Choroid plexus epithelial cell (primary cell): ENCODE measurements around the gene RELN.

Experiments used
- DNase-seq: peaks from one replicate; pipeline ENCODE4 v3.0.0-alpha.2; 2010; ENCODE audit warnings: low read depth
- H3K4me3 ChIP-seq: 2 replicates; pipeline ENCODE4 v1.5.1; 2011; ENCODE audit warnings: low read depth, mild to moderate bottlenecking, control low read depth, low read length, moderate library complexity
- TF ChIP-seq, protein P1 (sequence below): conservative IDR thresholded peaks from 2 replicates; pipeline ENCODE4 v1.5.1; 2011; ENCODE audit warnings: low read depth, mild to moderate bottlenecking, control low read depth, inconsistent platforms, low read length, moderate library complexity

RELN gene

DNA sequence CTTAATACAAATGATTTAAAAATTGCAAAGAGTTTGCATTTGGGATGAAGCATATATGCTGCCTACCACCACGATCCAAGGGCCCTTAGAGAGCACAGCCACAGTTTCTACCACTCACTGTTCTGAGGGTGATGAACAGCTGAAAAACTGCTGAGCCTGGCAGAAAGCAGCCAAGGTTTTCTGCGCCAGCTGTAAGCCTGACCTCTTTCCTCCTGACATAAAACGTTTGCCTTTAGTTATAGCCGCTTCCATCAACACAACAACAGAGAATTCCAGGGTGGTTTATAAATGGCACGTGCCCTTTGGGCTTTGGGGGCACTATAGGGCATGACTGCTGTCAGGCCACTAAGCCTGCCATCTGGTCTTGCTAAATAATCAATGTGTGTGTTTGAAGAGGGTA, 222.8 kb downstream of the RELN start:
- TF ChIP-seq, protein P1, sequence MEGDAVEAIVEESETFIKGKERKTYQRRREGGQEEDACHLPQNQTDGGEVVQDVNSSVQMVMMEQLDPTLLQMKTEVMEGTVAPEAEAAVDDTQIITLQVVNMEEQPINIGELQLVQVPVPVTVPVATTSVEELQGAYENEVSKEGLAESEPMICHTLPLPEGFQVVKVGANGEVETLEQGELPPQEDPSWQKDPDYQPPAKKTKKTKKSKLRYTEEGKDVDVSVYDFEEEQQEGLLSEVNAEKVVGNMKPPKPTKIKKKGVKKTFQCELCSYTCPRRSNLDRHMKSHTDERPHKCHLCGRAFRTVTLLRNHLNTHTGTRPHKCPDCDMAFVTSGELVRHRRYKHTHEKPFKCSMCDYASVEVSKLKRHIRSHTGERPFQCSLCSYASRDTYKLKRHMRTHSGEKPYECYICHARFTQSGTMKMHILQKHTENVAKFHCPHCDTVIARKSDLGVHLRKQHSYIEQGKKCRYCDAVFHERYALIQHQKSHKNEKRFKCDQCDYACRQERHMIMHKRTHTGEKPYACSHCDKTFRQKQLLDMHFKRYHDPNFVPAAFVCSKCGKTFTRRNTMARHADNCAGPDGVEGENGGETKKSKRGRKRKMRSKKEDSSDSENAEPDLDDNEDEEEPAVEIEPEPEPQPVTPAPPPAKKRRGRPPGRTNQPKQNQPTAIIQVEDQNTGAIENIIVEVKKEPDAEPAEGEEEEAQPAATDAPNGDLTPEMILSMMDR: no peak
- DNase-seq: peak; percentile 1
- no peak overlapping the region for H3K4me3 ChIP-seq

DNA sequence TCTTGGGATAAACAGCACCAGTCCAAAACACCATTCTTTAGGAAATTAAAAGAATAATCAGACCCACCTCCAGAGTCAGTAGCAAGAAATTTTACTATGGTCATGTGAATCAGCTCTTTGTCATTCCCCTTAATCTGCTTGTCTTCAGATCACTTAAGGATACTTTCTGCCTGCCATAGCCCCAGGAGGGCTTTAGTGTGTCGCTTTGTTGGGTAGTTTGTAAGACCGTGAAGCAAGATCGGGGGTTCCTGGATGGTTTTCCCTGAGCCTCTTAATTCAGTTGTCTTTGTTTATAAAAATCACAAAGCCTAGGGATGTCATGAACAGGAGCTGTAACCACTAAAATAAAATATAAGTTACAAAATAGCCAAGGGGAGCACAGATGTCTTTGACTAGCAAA, 223.6 kb downstream of the RELN start:
- TF ChIP-seq, protein P1: no peak
- no peak for DNase-seq
- H3K4me3 ChIP-seq: no peak overlapping the region

DNA sequence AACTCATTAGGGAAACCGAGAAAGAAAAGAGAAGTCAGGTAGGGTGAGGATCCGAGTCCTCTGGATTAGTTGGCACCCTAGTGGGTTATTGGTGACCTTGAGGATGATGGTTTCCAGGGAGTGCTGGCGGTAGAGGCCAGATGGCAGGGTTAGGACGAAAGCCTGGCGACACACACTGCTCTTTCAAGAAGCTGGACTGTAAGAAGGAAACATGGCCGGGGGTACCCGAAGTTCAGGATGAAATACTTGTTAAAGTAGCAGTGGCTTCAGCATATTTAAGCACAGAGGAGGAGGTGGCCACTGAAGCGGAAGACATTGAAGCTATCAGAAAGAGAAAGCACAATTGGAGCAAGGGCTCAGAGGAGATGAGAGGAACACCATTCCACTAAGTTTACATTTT, 224.6 kb downstream of the RELN start:
- TF ChIP-seq, protein P1: no peak
- DNase-seq: no peak
- H3K4me3 ChIP-seq: no peak overlapping the region

DNA sequence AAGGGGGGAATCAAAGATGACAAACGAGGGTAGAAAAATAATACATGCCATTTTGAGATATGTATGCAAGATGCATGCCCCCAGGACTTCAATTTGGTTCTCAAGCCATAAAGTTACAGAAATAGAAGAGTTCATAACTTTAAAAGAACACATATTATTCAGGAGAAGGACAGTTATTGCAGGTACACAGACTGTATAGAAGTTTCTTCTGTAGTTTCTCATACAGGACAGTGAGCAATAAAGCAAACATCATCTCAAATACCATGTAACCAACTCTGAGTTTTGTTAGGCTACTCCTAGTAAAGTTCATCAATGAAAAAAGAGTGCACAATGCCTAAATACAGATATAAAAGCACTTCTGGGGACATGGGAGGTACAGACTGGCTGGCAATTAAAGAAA, 226.6 kb downstream of the RELN start:
- no peak for DNase-seq
- TF ChIP-seq, protein P1: no peak
- no peak overlapping the region for H3K4me3 ChIP-seq

DNA sequence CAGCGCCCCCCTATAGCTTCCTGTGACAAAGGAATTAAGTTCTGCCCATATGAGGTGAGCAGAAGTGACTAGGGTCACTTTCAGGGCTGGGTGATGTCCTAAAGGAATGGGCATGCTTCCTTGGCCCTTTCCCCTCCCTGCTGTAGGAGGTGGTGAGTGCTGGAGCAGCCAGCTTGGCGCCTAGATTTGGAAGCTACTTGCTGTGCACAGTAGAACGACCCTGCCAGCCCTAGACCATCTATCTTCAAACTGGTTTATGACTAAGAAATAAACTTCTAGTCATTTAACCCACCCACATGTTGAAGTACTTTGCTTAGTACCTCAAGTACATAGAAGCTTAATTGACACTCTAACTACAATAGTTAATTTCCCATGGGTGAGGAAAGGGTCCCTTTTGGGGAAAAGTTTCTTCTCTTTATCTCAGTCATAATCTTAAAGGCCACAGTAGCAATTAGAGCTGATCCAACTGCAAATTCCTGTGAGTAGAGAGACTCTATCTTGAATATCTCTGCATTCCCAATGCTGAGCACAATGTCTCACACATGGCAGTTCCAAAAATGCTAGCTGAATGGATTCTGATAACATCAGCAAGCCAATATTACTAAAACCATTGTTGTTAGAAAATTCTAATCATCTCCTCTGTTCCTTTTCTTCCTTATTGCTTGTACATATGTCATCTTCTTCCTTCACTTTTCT, 227.2 kb downstream of the RELN start:
- no peak overlapping the region for H3K4me3 ChIP-seq
- TF ChIP-seq, protein P1: no peak
- DNase-seq: no peak

DNA sequence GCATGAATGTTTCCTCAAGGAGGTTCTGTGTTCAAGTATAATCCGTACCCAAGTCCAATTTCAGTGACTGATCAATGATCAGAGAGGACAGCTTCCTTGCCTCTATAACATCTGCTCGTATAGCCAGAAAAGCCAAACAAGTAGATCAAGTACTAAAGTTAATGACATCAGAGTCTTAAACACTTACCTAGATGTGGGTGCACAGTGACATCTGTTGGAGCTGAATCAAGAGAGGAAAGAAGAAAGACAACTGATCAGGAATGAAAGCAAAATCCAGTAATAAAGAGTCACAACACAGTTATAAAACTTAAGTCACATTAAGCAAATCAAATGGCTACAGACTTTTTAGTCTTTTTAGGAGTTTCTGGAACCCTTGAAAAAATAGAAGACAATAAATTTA, 236.5 kb downstream of the RELN start:
- TF ChIP-seq, protein P1: peak; percentile 37
- no peak overlapping the region for H3K4me3 ChIP-seq
- DNase-seq: peak; percentile 54

DNA sequence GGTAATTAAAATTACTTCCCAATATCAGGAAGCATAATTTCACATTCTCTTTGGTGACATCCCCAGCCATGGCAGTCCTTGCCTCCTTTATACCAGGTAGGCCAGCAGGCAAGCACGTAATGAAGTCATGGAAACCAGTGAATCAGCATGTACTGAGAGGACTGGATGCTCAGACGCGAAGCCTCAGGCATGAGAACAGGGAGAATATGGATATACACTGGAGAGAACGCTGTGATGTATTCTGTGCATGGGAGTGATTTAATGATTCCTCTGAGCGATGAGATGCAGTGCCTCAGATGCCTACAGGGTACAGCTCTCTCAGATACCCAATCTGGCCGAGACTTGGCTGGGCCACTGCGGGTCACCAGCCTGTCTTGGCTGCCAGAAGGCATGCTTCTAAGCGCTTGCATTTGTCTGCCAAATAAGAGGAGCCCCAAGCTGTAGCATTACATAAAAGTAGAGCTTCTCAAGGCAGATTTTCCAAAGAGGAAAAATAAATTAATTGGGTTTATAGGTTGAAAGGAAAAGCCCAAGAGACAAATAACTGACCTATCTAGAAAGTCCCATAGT, 238.1 kb downstream of the RELN start:
- no peak overlapping the region for H3K4me3 ChIP-seq
- TF ChIP-seq, protein P1: no peak
- no peak for DNase-seq
